ENCODE data around the gene ZPR1.

Gene ZPR1

GRCh38 chr11:116742104-116742503 is 45.7 kb downstream of the ZPR1 start:
- DNase-seq = no peak

- DNase-seq = no peak
Observed at GRCh38 chr11:116740741-116741140, 47.1 kb downstream of the ZPR1 start.

GRCh38 chr11:116738975-116739374 is 48.8 kb downstream of the ZPR1 start:
- DNase-seq = no peak

GRCh38 chr11:116736763-116737162 is 51.1 kb downstream of the ZPR1 start:
- DNase-seq = no peak

GRCh38 chr11:116733969-116734508 is 53.8 kb downstream of the ZPR1 start:
- DNase-seq = no peak

- no peak for DNase-seq
Observed at GRCh38 chr11:116733043-116733755, 54.6 kb downstream of the ZPR1 start.

GRCh38 chr11:116732271-116733042 is 55.4 kb downstream of the ZPR1 start:
- DNase-seq = peak; percentile 60

- DNase-seq = no peak
Observed at GRCh38 chr11:116731821-116732220, 56.0 kb downstream of the ZPR1 start.

GRCh38 chr11:116731097-116731761 is 56.6 kb downstream of the ZPR1 start:
- no peak for DNase-seq

GRCh38 chr11:116730601-116731000 is 57.2 kb downstream of the ZPR1 start:
- no peak for DNase-seq

GRCh38 chr11:116730241-116730561 is 57.6 kb downstream of the ZPR1 start:
- DNase-seq = no peak

- no peak for DNase-seq
Observed at GRCh38 chr11:116729501-116730240, 58.2 kb downstream of the ZPR1 start.

GRCh38 chr11:116727990-116728389 is 59.8 kb downstream of the ZPR1 start:
- no peak for DNase-seq

- DNase-seq = no peak
Observed at GRCh38 chr11:116725434-116726221, 62.2 kb downstream of the ZPR1 start.

GRCh38 chr11:116724813-116725212 is 63.0 kb downstream of the ZPR1 start:
- DNase-seq = no peak
